Stimulated activated CD8-positive, alpha-beta memory T cell treated with anti-CD3 and anti-CD28 coated beads, Interleukin-4, amount 100 ng/mL, for 24 hours (primary cell): Measurements from ENCODE around the gene ACTR10.
A peak's percentile ranks its signal among the peaks of the same experiment; 100 is the strongest.

Source experiments
- DNase-seq: peaks from one replicate; pipeline ENCODE4 v3.0.0-alpha.2; 2020; ENCODE audit warnings: low read depth

The ACTR10 gene

GRCh38 chr14:58199726-58200479 is at the start of gene ACTR10:
TSS of gene ACTR10 (plus strand) at chr14:58200149. CDS start at chr14:58200218, 69 bp downstream.
- DNase-seq: peak; percentile 85

GRCh38 chr14:58150243-58150805 is 49.6 kb upstream of the ACTR10 start:
- DNase-seq: no peak

GRCh38 chr14:58151133-58152013 is 48.6 kb upstream of the ACTR10 start:
- DNase-seq: peak; percentile 1

- DNase-seq: peak; percentile 42
Measured at GRCh38 chr14:58152014-58152857, 47.7 kb upstream of the ACTR10 start, which contains the start of gene ARMH4. TSS of gene ARMH4 (minus strand) at chr14:58152213. CDS start at chr14:58139358, 12,855 bp downstream.

GRCh38 chr14:58160561-58160960 is 39.4 kb upstream of the ACTR10 start:
- DNase-seq: no peak

GRCh38 chr14:58166005-58166983 is 33.7 kb upstream of the ACTR10 start:
- peak; percentile 62 for DNase-seq

GRCh38 chr14:58167057-58167456 is 32.9 kb upstream of the ACTR10 start:
- DNase-seq: no peak

GRCh38 chr14:58167891-58168290 is 32.1 kb upstream of the ACTR10 start:
- no peak for DNase-seq

- DNase-seq: peak; percentile 9
Measured at GRCh38 chr14:58171090-58171489, 28.9 kb upstream of the ACTR10 start.

- no peak for DNase-seq
Measured at GRCh38 chr14:58177125-58177524, 22.8 kb upstream of the ACTR10 start.

GRCh38 chr14:58189176-58189575 is 10.8 kb upstream of the ACTR10 start:
- no peak for DNase-seq

GRCh38 chr14:58191763-58192601 is 8.0 kb upstream of the ACTR10 start:
- DNase-seq: no peak

- DNase-seq: no peak
Measured at GRCh38 chr14:58193542-58193941, 6.4 kb upstream of the ACTR10 start.

GRCh38 chr14:58196198-58196597 is 3.8 kb upstream of the ACTR10 start:
- DNase-seq: no peak

GRCh38 chr14:58198086-58198485 is 1.9 kb upstream of the ACTR10 start:
- no peak for DNase-seq

- no peak for DNase-seq
Measured at GRCh38 chr14:58200480-58200841, 512 bp downstream of the ACTR10 start.

- no peak for DNase-seq
Measured at GRCh38 chr14:58200846-58201245, 897 bp downstream of the ACTR10 start.

- DNase-seq: no peak
Measured at GRCh38 chr14:58213176-58213575, 13.2 kb downstream of the ACTR10 start.

GRCh38 chr14:58215191-58215914 is 15.4 kb downstream of the ACTR10 start:
- no peak for DNase-seq
